GM19240 (cell line): ENCODE results near the gene LEFTY1.
A peak's percentile ranks its signal among the peaks of the same experiment; 100 is the strongest.

Experiments used
- DNase-seq: peaks from one replicate; pipeline ENCODE4 v3.0.0; 2011; ENCODE audit warnings: low spot score; ENCODE audit not compliant: insufficient read length

Gene LEFTY1

DNA sequence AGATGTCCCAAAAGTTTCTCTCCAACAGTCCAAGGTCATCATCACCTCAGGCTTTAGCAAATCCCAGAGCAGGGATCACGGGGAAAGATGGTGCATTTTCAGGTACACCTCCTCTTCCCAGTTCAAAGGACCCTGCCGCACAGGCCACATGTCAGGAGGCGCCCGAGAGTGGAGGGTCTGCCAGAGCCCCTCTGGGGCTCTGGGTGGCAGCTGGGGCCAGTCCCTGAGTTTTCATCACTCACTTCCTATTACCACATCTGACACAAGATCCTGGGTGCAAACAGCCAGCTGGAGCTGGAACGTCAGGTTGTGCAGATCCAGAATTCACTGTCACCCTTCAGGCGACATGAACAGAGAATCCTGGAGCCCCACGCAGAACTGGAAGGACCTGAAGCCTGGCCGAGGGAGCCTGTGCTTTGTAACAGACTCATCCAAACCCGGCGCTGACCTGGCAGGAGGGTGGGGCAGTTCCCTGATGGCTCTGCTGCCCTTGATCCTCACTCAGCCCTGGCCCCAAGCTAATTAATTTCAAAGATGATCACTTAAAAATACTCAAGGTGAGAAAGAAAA lies 15.6 kb downstream of the LEFTY1 start:
- DNase-seq: no peak

DNA sequence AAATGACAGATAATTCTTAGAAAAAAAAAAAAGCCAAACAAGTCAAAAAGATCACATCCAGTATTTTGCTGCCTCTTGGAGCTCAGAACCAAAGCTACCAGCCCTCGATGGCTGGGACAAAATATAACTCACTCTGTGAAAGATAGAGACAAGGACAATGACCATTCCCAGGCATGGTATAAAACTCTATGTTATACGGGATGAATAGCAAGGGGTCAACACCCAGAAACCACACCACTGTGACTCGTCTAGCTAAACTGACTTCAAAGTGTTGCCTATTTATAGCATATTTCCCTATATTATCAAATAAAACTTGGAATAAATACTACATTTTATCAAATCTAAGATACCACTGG lies 16.9 kb downstream of the LEFTY1 start:
- DNase-seq: no peak

DNA sequence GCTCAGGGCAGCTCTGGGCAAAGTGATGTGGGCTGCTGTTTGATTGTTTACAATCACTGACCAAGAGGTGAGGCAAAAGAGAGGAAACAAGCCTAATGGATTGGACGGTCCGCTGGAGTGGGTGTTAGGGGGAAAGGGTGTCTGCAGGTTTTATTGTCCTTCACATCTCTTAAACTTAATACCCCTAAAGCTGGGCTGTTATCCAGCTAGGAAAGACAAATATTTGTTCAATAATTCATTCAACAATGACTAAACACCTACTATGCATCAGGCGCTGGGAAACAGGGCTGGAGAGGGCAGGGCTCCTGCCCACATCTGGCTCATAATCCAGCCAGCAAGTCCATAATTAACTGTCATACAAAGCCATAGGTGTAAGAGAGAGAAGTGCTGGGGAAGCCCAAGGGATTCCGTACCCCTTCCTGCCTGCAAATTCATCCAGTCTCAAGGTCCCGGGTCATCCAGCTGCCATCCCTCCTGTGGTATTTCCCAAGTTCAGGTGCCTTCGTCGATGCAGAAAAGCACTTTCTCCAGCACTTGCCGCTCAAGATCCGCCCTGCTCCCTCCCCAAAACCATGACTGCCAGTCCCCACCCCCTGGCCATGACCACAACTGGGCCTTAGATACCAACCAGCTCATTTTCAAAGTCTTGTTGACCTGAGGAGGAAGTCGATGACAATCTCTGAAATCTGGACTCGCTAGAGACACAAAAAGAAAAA lies 17.4 kb downstream of the LEFTY1 start:
- DNase-seq: no peak

DNA sequence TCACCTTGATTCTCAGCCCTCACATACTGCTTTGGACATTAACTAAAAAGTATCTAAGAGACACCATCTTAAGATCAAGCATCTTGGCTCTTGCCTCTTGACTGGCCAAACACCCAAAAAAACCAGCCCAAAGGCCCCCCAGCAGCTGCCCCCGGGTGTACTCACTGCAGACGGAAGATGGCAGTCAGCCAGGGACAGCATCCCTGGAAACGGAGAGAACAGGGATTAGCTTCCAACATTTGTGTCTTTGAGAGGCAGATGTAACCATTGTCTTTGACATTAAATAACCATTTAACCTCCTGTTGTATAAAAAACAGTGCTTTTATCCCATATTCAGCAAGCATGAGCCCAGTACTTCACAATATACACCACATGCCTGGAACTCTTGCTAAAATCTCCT lies 18.0 kb downstream of the LEFTY1 start:
- no peak for DNase-seq

DNA sequence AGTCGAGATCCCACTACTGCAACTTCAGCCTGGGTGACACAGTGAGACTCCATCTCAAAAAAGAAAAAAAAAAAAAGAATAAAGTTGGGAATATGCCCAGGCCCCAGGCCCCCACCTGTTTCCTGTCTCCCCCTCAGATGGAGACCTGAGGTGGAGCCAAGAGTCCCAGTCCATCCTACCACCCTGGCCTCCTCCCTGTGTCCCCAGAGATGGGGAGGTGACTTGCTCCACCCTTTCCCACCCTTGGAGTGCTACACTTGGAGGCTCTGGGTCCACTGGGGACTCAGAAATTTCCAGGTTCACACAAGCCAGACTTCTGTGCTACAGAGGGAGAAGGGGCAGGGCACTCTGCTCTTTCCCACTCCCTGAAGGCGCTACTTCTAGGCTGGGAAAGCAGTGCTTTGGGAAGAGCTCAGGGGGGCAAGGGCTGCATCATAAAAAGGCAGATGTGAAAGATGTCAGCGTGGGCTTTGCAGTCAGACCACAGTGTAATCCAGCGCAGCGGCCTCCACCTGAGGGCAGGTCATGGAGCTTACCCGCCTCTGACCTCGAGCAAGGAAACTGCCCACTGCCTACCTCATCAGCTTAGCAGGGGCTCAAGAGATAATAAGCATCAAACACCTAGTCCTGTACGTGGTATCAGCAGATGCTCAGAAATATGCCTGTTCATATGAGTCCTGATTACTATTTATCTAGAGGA lies 20.2 kb downstream of the LEFTY1 start:
- DNase-seq: no peak

DNA sequence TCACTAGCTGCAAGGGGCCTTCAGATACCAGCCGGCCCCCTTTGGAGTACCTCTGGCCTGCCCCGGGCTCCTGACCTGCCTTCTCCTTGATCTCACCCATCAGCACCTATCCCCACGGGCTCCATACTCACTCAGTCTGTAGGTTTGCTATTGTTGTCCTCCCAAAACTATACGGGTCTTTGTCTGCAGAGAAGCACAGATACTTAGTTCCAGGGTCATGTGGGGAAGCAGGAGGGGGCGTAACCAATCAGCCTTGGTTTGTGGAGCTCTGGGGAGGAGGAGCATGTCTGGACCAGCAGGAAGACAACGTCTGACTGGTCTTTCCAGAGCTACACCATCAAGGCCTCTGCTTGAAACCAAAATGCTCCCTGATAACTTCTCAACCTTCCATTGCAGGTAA lies 22.0 kb downstream of the LEFTY1 start:
- DNase-seq: no peak

DNA sequence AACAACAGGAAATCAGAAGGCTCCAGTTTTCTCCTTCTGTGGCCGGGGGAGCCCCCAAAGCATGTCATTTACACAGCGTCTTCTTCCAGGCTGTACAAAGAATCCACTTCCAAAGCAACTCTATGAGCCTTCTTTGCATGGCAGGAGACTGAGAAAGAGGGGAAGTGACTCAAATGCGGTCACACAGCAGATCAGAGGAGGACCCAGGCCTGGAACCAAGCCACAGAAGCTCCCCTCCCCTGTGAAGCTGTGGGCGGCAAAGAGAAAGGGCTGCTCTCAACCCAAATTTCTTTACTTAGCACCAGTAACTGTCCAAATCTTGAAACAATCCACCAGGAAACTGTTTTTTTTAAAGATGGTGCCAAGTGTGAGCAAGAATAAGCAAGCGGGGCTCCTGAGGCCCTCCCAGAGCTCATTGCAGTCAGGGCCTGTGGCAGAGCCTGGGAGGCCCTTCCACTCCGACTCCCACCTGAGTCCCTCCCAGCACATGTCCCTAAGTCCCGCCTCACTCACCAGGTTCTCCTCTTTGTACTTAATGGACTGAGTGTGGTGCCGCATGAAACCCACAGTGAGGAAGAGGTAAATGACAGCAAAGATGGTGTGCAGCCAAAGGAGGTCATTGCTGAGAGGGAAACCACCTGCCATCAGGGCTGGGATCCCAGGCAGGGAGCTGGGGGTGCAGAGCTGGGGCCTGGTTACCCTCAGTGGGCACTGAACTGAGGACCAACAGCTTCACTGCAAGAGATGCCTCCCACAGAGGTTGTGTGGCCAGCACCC lies 22.7 kb downstream of the LEFTY1 start:
- DNase-seq: no peak

DNA sequence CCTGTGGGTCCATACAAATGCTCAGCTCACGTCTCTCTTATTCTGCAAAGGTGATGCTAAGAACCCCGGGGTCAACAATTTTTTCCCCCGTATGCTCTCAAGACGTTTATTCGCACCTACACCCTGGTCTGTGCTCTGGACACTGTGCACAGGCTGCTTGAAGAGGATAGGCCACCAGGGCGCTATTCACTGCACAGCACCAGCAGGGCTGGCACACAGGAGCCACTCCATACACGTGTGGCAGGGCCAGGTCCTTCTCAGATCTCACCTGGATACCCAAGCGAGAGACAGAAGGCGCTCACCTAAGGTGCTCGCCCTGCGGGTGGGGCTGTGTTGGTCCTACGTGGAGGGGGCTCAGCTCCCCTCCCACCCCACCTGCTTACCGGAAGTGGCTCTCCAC lies 23.4 kb downstream of the LEFTY1 start:
- no peak for DNase-seq

DNA sequence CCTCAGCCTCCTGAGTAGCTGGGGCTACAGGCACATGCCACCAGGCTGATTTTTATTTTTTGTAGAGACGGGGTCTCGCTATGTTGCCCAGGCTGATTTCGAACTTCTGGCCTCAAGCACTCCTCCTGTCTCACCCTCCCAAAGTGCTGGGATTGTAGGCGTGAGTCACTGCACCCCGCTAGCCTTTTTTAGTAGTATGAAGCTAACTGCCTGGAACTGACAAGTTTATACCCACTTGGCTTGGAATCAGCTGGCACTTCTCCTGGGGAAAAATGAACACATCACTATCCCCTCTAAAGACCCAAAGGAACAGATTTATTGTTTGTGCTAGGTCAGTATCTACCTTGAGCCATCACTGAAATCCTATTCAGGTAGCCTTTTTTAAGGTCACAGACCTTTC lies 25.8 kb downstream of the LEFTY1 start:
- DNase-seq: no peak

DNA sequence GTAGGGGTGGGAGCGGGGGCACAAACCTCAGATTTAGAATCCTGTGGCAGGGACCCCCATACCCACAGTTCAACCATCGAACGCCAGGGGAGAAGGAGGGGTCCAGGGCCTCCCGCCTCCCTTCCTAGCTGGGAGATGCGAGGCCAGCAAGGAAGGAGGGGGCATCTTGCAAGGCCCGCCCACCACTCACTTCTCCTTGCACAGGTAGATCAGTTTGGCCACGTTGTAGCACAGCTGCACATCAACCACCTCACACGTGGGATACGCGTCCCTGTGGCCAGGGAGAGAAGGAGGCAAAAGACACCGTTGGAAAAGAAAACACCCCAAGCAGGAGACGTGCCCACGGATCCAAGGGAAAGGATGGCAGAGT lies 26.4 kb downstream of the LEFTY1 start:
- no peak for DNase-seq

DNA sequence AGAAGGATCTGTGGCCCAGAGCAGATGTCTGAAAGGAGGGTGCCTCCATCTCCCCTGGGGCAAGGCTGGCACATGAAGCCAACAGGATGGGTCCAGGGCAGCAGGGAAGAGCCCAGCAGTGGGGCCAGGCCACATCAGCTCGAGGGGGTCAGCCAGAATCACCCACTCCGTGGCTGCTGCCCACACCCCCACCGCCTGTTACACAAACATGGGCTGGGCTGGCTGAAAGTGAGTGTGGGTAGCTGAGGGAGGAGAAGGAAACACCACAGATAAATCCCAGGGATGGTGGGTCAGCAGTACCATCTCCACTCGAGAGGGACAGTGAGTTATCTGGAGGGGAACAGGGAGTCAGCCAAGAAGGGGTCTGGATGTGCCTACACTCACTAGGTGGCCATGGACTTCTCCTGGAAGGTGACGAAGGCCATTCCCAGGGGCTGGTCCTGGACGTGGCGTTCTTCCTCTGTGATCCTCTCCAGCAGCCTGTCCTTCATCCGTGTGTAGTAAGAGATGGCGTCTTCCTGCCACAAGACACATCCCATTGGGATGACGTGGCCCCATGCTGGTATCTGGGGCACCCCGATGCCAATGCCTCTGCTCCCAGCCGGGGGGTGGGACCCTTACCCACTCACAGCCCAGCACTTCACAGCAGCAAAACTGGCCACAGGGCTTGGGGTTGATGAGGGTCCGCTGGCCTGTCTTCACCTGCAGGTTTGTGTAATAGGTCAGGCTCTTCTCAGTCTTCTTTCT lies 26.9 kb downstream of the LEFTY1 start:
- no peak for DNase-seq

DNA sequence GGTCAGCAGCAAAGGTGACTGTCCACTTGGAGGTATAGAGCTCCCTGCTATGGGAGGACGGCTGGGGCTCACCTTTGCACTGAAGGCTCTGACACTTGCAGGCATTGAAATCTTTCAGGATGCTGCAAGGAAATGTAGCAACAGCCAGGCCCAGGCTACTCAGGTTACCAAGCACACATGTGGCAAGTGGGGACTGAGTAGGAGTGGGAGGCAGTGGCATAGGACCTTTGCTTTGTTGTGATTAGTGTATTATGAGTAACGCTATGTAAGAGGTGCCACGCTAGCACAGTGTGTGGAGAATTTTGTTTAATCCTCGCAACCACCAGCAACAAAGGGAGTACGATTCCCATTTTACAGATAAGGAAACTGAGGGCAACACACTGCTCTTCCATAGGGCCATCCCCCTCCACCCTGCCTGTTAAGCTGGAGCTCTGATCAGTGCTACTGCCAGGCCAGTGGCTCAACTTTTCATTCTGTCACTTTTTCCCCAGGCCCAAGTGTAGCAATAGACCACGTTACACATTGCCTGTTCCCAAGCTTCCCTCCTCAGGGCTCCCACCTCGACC lies 28.0 kb downstream of the LEFTY1 start:
- no peak for DNase-seq

DNA sequence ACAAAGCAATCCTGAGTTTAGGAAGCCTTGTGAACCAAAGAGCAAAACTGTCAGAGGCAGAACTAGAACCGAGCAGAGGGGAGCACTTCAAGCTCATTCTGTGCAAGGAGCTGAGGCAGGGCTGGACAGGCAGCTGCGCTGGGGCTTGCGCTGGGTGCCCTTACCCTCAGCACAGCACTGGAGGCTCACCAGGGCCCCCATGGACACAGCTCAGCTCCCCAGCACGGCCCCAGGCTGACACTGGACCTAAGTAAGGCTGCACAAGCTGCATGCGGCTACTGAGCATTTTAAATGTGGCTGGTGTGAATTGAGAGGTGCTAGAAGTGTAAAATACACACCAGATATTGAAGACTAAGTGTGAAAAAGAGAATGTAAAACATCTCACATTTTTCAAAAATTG lies 28.8 kb downstream of the LEFTY1 start:
- DNase-seq: no peak

DNA sequence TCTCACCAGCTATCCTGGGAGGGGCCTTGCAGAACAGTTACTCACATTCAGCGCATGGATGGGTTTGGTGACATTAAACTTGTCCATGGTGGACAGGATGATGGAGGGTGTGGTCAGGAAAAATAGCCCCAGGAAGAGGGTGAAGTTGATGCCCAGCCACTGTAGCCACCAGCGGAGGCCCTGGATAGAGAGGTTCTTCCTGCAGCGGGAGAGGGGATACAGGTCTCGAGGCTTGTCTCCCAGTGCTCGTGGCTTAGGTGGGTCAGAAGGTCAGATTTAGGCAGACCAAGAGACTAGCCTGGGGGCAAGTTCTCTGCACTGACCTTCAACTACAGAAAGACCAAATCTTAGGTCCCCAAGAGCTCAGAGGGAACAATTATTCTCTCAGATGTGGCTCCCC lies 29.8 kb downstream of the LEFTY1 start:
- no peak for DNase-seq

DNA sequence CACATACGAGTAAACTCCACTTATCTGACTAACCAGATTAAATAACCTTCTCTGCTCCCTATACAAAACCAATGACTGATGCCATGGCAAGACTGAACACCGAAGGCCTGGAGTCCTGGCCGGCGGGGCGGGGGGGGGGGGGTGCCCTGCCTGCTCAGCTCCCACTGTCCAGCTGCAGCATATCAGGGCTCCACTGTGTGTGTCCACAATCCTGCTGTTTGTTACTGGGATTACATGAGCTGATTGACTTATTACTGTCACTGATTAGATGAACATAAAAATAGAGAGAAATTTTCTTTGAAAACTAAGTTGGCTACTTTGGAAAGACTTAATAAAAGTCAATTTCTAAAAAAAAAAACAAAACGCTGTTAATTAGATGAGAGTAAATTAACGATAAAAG lies 31.7 kb downstream of the LEFTY1 start:
- no peak for DNase-seq

DNA sequence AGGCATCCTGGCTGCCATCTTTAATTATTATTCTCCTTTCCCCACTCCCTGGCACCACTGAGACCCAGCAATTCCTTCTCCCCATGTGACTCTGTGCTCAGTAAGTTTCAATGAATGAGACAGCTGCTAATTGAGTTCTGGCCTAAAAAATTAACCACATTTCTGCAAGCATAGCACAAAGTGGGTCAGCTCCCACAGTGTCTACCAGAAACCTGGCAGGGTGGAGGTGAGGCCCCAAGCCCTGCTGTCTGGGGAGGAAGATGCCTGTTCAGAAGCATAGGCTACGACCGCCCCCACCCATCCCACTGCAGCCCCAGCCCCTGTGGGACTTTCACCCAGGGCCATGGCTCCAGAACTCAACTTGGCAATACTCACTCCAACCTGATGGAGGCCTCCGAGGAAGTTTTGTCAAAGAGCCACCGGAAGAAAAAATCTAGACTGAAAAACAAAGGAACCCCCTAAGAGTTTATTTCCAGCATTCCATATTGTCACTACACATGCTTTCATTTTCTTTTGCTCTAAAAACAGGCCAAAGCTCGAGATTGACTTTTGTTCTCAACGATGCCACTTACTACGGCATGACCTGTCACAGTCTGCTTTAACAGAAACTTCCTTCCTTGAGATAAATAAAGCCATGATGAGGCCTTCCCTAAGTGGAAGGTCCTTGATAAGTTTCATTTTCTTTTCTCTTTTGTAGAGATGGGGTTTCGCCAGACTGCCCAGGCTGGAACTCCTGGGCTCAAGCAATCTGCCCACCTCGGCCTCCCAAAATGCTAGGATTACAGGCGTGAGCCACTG lies 33.2 kb downstream of the LEFTY1 start:
- DNase-seq: no peak

DNA sequence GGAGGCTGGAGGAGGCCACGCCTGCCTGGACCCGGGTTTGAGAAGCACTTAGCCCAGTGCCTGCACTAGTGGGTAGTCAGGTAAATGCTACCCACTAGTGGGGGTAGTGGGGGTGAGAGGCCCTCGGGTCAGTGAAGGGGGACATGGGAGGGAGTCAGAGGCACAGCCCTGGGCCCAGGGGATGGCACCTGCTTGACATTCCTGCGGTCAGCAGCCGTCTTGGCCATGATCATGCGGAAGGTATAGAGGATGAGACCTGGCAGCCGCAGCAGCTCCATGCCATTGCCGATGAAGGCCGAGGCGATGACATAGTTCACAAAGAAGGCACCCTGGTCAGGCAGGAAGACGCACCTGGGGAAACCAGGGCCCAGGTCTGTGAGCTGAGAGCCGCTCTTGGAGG lies 35.5 kb downstream of the LEFTY1 start:
- DNase-seq: no peak

DNA sequence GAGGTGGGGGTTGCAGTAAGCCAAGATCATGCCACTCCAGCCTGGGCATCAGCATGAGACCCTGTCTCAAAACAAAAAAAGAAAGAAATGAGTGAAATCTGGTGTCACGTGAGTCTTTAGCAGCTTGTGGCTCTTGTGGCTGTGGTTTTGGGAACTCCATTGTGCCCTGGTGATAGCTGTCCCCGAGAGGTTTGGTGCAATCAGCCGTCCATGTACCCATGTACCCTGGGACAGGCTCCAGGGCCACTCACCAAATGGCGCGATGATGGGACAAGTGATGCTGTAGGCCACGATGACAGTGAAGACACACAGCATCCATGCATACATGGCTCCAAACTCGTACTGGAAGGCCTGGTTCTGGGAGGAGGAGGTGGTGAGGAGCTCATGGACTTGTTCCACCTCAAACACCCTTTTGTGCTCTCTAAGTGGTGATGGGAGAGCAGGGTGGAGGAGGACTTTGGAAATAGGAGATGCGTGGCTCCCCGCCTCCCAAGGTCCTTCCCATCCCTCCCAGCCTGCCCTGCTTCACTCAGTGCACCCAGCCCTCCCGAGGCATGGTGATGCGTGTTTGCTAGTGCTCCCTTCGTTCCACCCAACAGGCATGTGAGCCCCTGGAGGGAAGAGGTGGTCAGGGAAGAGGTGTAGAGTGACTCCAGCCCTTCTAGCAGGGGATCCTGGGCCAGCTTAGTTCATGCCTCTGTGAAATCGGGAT lies 36.4 kb downstream of the LEFTY1 start:
- DNase-seq: no peak

DNA sequence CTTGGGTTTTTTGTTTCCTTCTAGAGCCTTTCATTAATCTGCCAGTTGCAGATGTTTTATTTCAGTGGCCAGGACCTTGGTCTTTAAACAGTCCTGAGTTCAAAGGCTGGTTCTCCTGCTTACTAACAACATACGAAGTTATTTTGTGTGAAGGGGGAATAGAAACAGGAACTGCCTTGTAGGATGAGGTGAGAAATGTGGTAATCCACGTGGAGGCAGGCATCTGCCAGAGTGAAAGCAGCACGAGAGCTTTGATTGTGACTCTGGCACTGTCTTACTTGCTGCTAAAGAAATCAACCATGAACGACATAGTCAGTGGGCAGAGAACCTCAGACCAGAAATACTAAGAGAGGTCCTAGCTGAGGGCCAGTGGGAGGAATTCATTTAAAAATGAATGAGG lies 37.1 kb downstream of the LEFTY1 start:
- peak; percentile 43 for DNase-seq

DNA sequence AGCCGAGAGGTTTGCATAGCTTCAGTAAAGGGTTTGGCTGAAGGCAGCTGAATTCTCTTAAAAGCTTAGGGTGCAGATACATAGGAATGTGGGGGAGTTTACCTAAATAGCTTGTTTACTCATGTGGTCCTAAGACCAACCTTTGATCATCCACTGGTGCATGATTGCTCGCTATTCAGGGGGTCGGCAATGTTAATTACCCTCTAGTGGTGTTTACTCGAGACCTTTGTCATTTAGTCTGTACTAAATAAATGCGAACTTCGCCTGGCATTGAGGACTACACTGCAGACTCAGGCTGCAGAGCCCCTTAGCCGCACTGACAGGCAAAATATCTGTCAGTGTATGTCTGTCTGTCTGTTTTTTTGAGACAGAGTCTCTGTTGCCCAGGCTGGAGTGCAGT lies 38.6 kb downstream of the LEFTY1 start:
- DNase-seq: no peak
